K562 (cell line): ENCODE results near the gene DDX11. TPM values are rescaled to one million over a fixed set of nuclear protein-coding genes. Genes with fewer than 3 reads are reported as not detected.
"Not testable (repeated sequence)": the region's sequence is repeated elsewhere in the genome, so short reads cannot be mapped to it uniquely, and the experiment has no call there.

ENCODE experiments used
- ATAC-seq: fragments of 200-7000 bp; cut with Tn5 transposase; 3 replicates; pipeline ENCODE4 v1.9.1; 2020; ENCODE audit warnings: moderate library complexity
- BruUV-seq: library from RNA; stranded (reverse); fragments of 400-500 nt; replicated peaks from 2 replicates; lab custom pipeline; 2021; lab: Mats Ljungman, UMichigan
- CTCF ChIA-PET: fragments of 300-600 bp; formaldehyde crosslinking; extraction: SDS; loops from one replicate; lab custom pipeline; 2021; ENCODE audit warnings: low intra/inter-chr PET ratio; lab: Yijun Ruan, JAX
- POLR2A ChIA-PET: fragments of 300-600, 350-650 bp; sonication (Branson Sonifier 250); formaldehyde crosslinking; extraction: SDS; loops from one replicate; lab custom pipeline; 2021; ENCODE audit warnings: antibody characterized with exemption, inconsistent platforms; lab: Yijun Ruan, JAX
- DNase-seq, 4 experiments: peaks; one replicate each; pipeline versions ENCODE4 v3.0.0 to v3.0.0-alpha.2; 2011 to 2018; ENCODE audit warnings: low spot score in 3 of 4, mixed read lengths in 3 of 4; ENCODE audit errors: extremely low read depth in 1 of 4
- FAIRE-seq: peaks from 2 replicates; lab custom pipeline; 2011; peaks lifted over from hg19 to GRCh38; lab: Jason Lieb, UNC
- H2AFZ ChIP-seq: 2 replicates; pipeline ENCODE4 v1.6.0; 2011; ENCODE audit warnings: low read depth, low read length, control low read depth, inconsistent platforms
- H3K27ac ChIP-seq: fragments of 200-600 bp; 3 replicates; pipeline ENCODE4 v1.8.0; 2011; ENCODE audit warnings: low read depth, mild to moderate bottlenecking, control low read depth, inconsistent platforms, low read length, moderate library complexity, mixed read lengths; ENCODE audit errors: extremely low read depth
- H3K27me3 ChIP-seq, 2 experiments: fragments of 300-600 bp in 1 of 2; 2 replicates in 1 of 2; 3 replicates in 1 of 2; pipeline versions ENCODE4 v1.6.0 to v1.8.0; 2011; ENCODE audit warnings: inconsistent platforms in 2 of 2, low read length in 2 of 2, mild to moderate bottlenecking in 1 of 2, mixed read lengths in 1 of 2, moderate library complexity in 1 of 2; ENCODE audit not compliant: control insufficient read depth in 2 of 2, insufficient read depth in 2 of 2
- H3K36me3 ChIP-seq: fragments of 300-600 bp; 3 replicates; pipeline ENCODE4 v1.8.0; 2011; ENCODE audit warnings: mild to moderate bottlenecking, low read length, inconsistent platforms; ENCODE audit not compliant: control insufficient read depth, insufficient read depth
- H3K4me1 ChIP-seq, 2 experiments: fragments of 200-600 bp in 1 of 2; replicated peaks in 1 of 2; 2 replicates in 1 of 2; 3 replicates in 1 of 2; pipeline versions ENCODE4 v1.5.1 to v1.8.0; 2011; ENCODE audit warnings: inconsistent platforms in 2 of 2, low read length in 2 of 2, mild to moderate bottlenecking in 1 of 2, mixed read lengths in 1 of 2, moderate library complexity in 1 of 2; ENCODE audit not compliant: control insufficient read depth in 2 of 2, insufficient read depth in 2 of 2
- H3K4me2 ChIP-seq: 2 replicates; pipeline ENCODE4 v1.6.1; 2011; ENCODE audit warnings: low read length, control low read depth, inconsistent platforms, mixed read lengths; ENCODE audit not compliant: insufficient read depth
- H3K4me3 ChIP-seq: fragments of 200-600 bp; sonication (generic), shearing (Covaris generic); 2 replicates; pipeline ENCODE4 v1.5.1; 2016; ENCODE audit warnings: control low read depth, inconsistent platforms
- H3K79me2 ChIP-seq: fragments of 200-600 bp; 3 replicates; pipeline ENCODE4 v1.8.0; 2011; ENCODE audit warnings: low read length, inconsistent platforms; ENCODE audit not compliant: control insufficient read depth, insufficient read depth
- H3K9ac ChIP-seq, 2 experiments: 2 replicates each; pipeline versions ENCODE4 v1.6.0 to v1.6.1; 2011; ENCODE audit warnings: low read depth in 2 of 2, low read length in 2 of 2, control low read depth in 1 of 2, inconsistent platforms in 1 of 2, mild to moderate bottlenecking in 1 of 2, mixed read lengths in 1 of 2; ENCODE audit not compliant: insufficient read depth in 1 of 2
- H3K9me1 ChIP-seq: one replicate; pipeline ENCODE4 v1.6.0; 2011; ENCODE audit warnings: inconsistent platforms, mild to moderate bottlenecking, low read length, moderate library complexity; ENCODE audit not compliant: control insufficient read depth, insufficient read depth
- H3K9me3 ChIP-seq: replicated peaks from 2 replicates; pipeline ENCODE4 v1.5.1; 2011; ENCODE audit warnings: low read depth, low read length, inconsistent platforms; ENCODE audit not compliant: control insufficient read depth, insufficient read depth
- H4K20me1 ChIP-seq: replicated peaks from 2 replicates; pipeline ENCODE4 v1.6.1; 2011; ENCODE audit warnings: low read length, inconsistent platforms, mixed read lengths; ENCODE audit not compliant: control insufficient read depth, insufficient read depth
- ATF3 ChIP-seq, 2 experiments: fragments of 450-650 bp in 1 of 2; sonication (generic) in 1 of 2; formaldehyde crosslinking in 1 of 2; IDR thresholded peaks in 1 of 2; conservative IDR thresholded peaks in 1 of 2; 2 replicates each; pipeline versions ENCODE4 v1.6.1 to v1.8.1; 2016 to 2023; ENCODE audit warnings: mild to moderate bottlenecking in 2 of 2, moderate library complexity in 2 of 2, inconsistent platforms in 1 of 2, missing genetic modification reagents in 1 of 2
- ATF7 ChIP-seq: fragments of 450-650 bp; IDR thresholded peaks from 2 replicates; pipeline ENCODE4 v1.7.1; 2014; ENCODE audit warnings: mild to moderate bottlenecking, moderate library complexity
- ZBTB33 ChIP-seq: sonication (generic); formaldehyde crosslinking; IDR thresholded peaks from 2 replicates; pipeline ENCODE4 v1.8.1; 2023; ENCODE audit warnings: mild to moderate bottlenecking, missing genetic modification reagents
- WGBS: fragments of 100-300 bp; shearing (Covaris generic); methylation state at CpG from one replicate; pipeline ENCODE4 v1.1.6; 2016; ENCODE audit warnings: low coverage, mixed read lengths; ENCODE audit not compliant: insufficient coverage; ENCODE audit errors: missing lambda C conversion rate; 5-methylcytosine and 5-hydroxymethylcytosine counted together
- in situ Hi-C: fragments of 300-500 bp; cut with MboI; formaldehyde crosslinking; loops from 4 replicates; pipeline ENCODE4 v1.15.0; 2018; ENCODE audit warnings: inconsistent platforms, mixed read lengths
- intact Hi-C: fragments of 100-400 bp; cut with micrococcal nuclease; formaldehyde crosslinking; loops from 2 replicates; pipeline ENCODE4 v1.14.2; 2022
- polyA plus RNA-seq, 8 experiments: library from polyadenylated mRNA; depleted of rRNA in 4 of 8; stranded (reverse) in 5 of 8; unstranded in 3 of 8; fragments of >200 nt; fragmentation: Nextera tagmentation in 2 of 8; fragmentation: Illumina TruSeq in 1 of 8; extraction: Ambion mirVana in 2 of 8; extraction: Trizol in 1 of 8; gene quantifications; 2 replicates each; pipeline versions ENCODE4 v1.2.1 to v1.2.3, GENCODE V29; 2011 to 2014; ENCODE audit warnings: inconsistent platforms in 1 of 8, missing spikeins in 1 of 8
- total RNA-seq, 7 experiments: library from RNA; depleted of rRNA in 6 of 7; stranded (reverse); fragments of >200 nt in 6 of 7; fragmentation: Illumina TruSeq in 2 of 7; extraction: Trizol in 2 of 7; gene quantifications; 2 replicates each; pipeline versions ENCODE4 v1.2.1 to v1.2.3, GENCODE V29; 2011 to 2021; ENCODE audit warnings: low replicate concordance in 1 of 7

Gene DDX11
- total and polyA plus RNA-seq, 9 of the 15 experiments (the other 6 are each of a cell fraction or from before 2014, with no cell fraction given), result 3.6 to 93.2 (median 42.5) TPM

GRCh38 chr12:31077095-31077494 is 3.4 kb downstream of the DDX11 start:
- H3K9me1 ChIP-seq; DNase-seq; H2AFZ ChIP-seq; CTCF ChIA-PET; intact Hi-C loops; H3K4me1 ChIP-seq; H3K36me3 ChIP-seq; POLR2A ChIA-PET; H3K9me3 ChIP-seq; H3K27me3 ChIP-seq; ATAC-seq; FAIRE-seq; in situ Hi-C loops; BruUV-seq; H4K20me1 ChIP-seq; H3K9ac ChIP-seq; H3K4me2 ChIP-seq; H3K4me3 ChIP-seq; H3K27ac ChIP-seq; TF ChIP-seq ATF3 (CRISPR knock-in tag; conservative IDR thresholded peaks at IDR 0.05): not testable (repeated sequence)
- peak; percentile 26; the same call in 1 of the 2 replicates for TF ChIP-seq ATF3 (IDR thresholded peaks at IDR 0.05)
- peak; percentile 65; the same call in 1 of the 2 replicates for TF ChIP-seq ATF7
- peaks cover 34% of the 10 kb centered on the region for H3K79me2 ChIP-seq
- 67% methylated on average over 1 of the region's 4 CpGs for WGBS

- H2AFZ ChIP-seq, H3K9me3 ChIP-seq, H4K20me1 ChIP-seq: not testable (repeated sequence)
- peaks cover 32% of the 10 kb centered on the region for H3K79me2 ChIP-seq
- 0 out of 2 replicates have a peak, but pooled peaks have one; percentile 21 for TF ChIP-seq ZBTB33
- TF ChIP-seq, all 486 proteins: peak for 1; not testable (repeated sequence) for 485
- H3K27ac ChIP-seq, H3K4me3 ChIP-seq, H3K9me1 ChIP-seq, in situ Hi-C loops, H3K27me3 ChIP-seq, H3K4me1 ChIP-seq, POLR2A ChIA-PET, DNase-seq, ATAC-seq, CTCF ChIA-PET, BruUV-seq, intact Hi-C loops, FAIRE-seq, H3K9ac ChIP-seq, H3K4me2 ChIP-seq: not testable (repeated sequence)
- 98% methylated on average over 6 of the region's 8 CpGs for WGBS
- peaks cover 11% of the 10 kb centered on the region; the same call in 1 of the 3 replicates for H3K36me3 ChIP-seq
These were observed 4.3 kb downstream of the DDX11 start for GRCh38 chr12:31077998-31078397.

- DNase-seq, CTCF ChIA-PET, H3K9ac ChIP-seq, intact Hi-C loops, ATAC-seq, H2AFZ ChIP-seq, H3K27me3 ChIP-seq, H3K9me3 ChIP-seq, H3K4me3 ChIP-seq, H3K9me1 ChIP-seq, BruUV-seq, H3K4me1 ChIP-seq, in situ Hi-C loops, H4K20me1 ChIP-seq, H3K27ac ChIP-seq, FAIRE-seq, H3K4me2 ChIP-seq: not testable (repeated sequence)
- Histone ChIP-seq H3K79me2 (peaks cover 28% of the 10 kb centered on the region), H3K36me3 (peaks cover 21% of the 10 kb centered on the region; the same call in 1 of the 3 replicates)
- WGBS, result 100% methylated on average over 4 of the region's 6 CpGs
- POLR2A ChIA-PET, result interaction anchor here (0.5 kb wide), 1 partner anchor 176 kb away, joined by 4 read pairs; no protein-coding TSS in a partner anchor
These were observed 5.8 kb downstream of the DDX11 start for GRCh38 chr12:31079421-31079820.
